ENCODE results near the gene AUTS2. TPM values are rescaled to one million over a fixed set of nuclear protein-coding genes. Genes with fewer than 3 reads are reported as not detected.

AUTS2 gene
- total and polyA plus RNA-seq, 2 of the 8 experiments (the other 6 are each of a cell fraction or from before 2014, with no cell fraction given) = 25.9 to 101 TPM

DNA sequence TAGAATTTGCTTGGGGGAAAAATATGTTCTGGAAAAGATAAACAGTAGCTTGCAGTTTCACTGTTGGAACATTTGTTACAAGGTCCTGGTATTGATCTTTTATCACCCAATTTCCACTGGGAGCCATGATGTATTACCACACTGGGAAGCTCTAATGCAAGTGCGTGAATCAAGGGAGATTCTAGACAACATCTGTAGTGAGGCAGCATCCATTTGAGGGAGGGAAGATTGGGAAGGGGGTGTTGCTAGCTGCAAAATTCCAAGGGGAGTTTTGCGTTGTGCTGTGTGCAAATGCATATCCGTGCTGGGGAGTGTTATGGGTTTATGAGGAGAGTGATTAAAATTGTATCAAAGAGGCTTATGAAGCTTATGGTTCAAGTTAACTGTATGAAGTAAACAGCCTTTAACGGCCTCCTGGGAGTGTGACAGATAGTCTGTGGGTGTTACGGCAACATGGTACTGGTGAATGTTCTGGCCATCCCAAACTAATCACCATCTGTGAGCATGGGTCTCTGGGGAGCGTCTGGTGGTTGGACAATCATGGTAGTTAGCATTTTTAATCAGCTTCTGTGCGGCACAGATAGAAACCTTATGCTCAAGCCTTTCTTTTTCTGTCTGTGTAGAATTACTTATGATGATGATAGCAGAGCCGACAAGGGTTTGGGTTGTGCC is 931.8 kb downstream of the AUTS2 start:
- POLR2A ChIA-PET (ENCODE audit: partially characterized antibody) = interaction anchor here (1.0 kb wide), 1 partner anchor 11 kb away, joined by 4 read pairs; no protein-coding TSS in a partner anchor
- no peaks in the 10 kb centered on the region for H3K79me1 ChIP-seq (ENCODE audit: low read depth, low read length)
- no peak overlapping the region for H2BK12ac ChIP-seq (ENCODE audit: low read depth, low read length)
- DNase-seq (ENCODE audit: low read depth in 1 of 2, low spot score in 2 of 2) (no peak), FAIRE-seq (no peak)
- H3K27ac ChIP-seq (ENCODE audit: low read depth, low read length) = no peak overlapping the region
- no peak overlapping the region for H3K14ac ChIP-seq (ENCODE audit: insufficient read length)
- no peak overlapping the region for H3K4ac ChIP-seq (replicated peaks; ENCODE audit: insufficient read length, low read depth, low read length)
- no peak overlapping the region for H2BK5ac ChIP-seq (ENCODE audit: low read depth, low read length)
- H3K4me3 ChIP-seq (ENCODE audit: extremely low read depth in 1 of 4, insufficient read depth in 2 of 4, low read depth in 3 of 4, low read length in 4 of 4) = no peak overlapping the region
- H4K5ac ChIP-seq (ENCODE audit: insufficient read length, low read depth, low read length) = no peak overlapping the region
- H4K8ac ChIP-seq (ENCODE audit: extremely low read depth, insufficient read depth, low read length) = no peak overlapping the region
- H3K56ac ChIP-seq (replicated peaks; ENCODE audit: insufficient read length, low read depth, low read length) = no peak overlapping the region
- H2AK5ac ChIP-seq (ENCODE audit: low read depth, low read length) = no peak overlapping the region
- H4K20me1 ChIP-seq (replicated peaks in 1 of 2; ENCODE audit: control insufficient read depth in 1 of 2, insufficient read depth in 2 of 2, low read length in 2 of 2) = no peaks in the 10 kb centered on the region
- no peak overlapping the region for H2AFZ ChIP-seq (ENCODE audit: low read length)
- H3K36me3 ChIP-seq (ENCODE audit: control insufficient read depth in 2 of 4, insufficient read depth in 4 of 4, low read length in 3 of 4) = no peaks in the 10 kb centered on the region
- H3K4me2 ChIP-seq (ENCODE audit: insufficient read depth in 1 of 2, low read depth in 2 of 2, low read length in 2 of 2) = no peak overlapping the region
- no peak overlapping the region for H3K9ac ChIP-seq (replicated peaks in 1 of 4; ENCODE audit: extremely low read depth in 1 of 4, low read depth in 3 of 4, low read length in 3 of 4)
- no peak overlapping the region for H2BK15ac ChIP-seq (ENCODE audit: low read length)
- no peak overlapping the region for H2BK20ac ChIP-seq (ENCODE audit: low read length)
- H3K4me1 ChIP-seq (replicated peaks in 1 of 4; ENCODE audit: control insufficient read depth in 3 of 4, insufficient read depth in 4 of 4, low read length in 3 of 4) = no peaks in the 10 kb centered on the region
- CTCF ChIA-PET (ENCODE audit: partially characterized antibody) = interaction anchor here (1.5 kb wide), 1 partner anchor 10 kb away, joined by 5 read pairs; no protein-coding TSS in a partner anchor
- no peaks in the 10 kb centered on the region for H3K79me2 ChIP-seq (ENCODE audit: control insufficient read depth in 1 of 2, insufficient read depth in 2 of 2, low read length in 2 of 2)
- no peak overlapping the region for H2BK120ac ChIP-seq (replicated peaks; ENCODE audit: low read depth, low read length)
- no peaks in the 10 kb centered on the region for H3K23me2 ChIP-seq (ENCODE audit: low read depth, low read length)
- H3K9me3 ChIP-seq (ENCODE audit: insufficient read depth in 2 of 2, low read depth in 1 of 2, low read length in 1 of 2) = no peaks in the 10 kb centered on the region
- 89% methylated on average over 8 of the region's 8 CpGs; no CpG with 5 or more reads in 1 of the 2 experiments for WGBS, 2 experiments (ENCODE audit: extremely low coverage in 1 of 2, insufficient coverage in 1 of 2, insufficient read length in 1 of 2, insufficient replicate concordance in 2 of 2, low coverage in 1 of 2, low lambda C conversion rate in 2 of 2, missing lambda C conversion rate in 1 of 2)
- H3K27me3 ChIP-seq (replicated peaks in 1 of 4; ENCODE audit: control insufficient read depth in 3 of 4, extremely low read depth in 1 of 4, insufficient read depth in 3 of 4, low read length in 3 of 4) = no peaks in the 10 kb centered on the region
- H3K23ac ChIP-seq (ENCODE audit: insufficient read length) = no peak overlapping the region
- H4K91ac ChIP-seq (replicated peaks; ENCODE audit: insufficient read length, low read length) = no peak overlapping the region
- H3K18ac ChIP-seq (ENCODE audit: extremely low read depth, low read length) = no peak overlapping the region
- no peak for TF ChIP-seq TAF1 (IDR thresholded peaks at IDR 0.05; ENCODE audit: low read depth, low read length)
- no peak for TF ChIP-seq TCF12 (IDR thresholded peaks at IDR 0.05; ENCODE audit: low read depth, low read length)
- TF ChIP-seq CHD1 (IDR thresholded peaks at IDR 0.05; ENCODE audit: low read depth, low read length) = no peak
- no peak for TF ChIP-seq FOSL1 (IDR thresholded peaks at IDR 0.05; ENCODE audit: insufficient read depth, low read depth, low read length)
- no peak for TF ChIP-seq EZH2 (IDR thresholded peaks at IDR 0.05; ENCODE audit: low read depth, low read length, severe bottlenecking)
- TF ChIP-seq RXRA (IDR thresholded peaks at IDR 0.05; ENCODE audit: insufficient read depth, low read depth, low read length) = no peak
